Progenitor cell of endocrine pancreas (in vitro differentiated cells): ENCODE measurements around the gene POU6F2. TPM values are rescaled to one million over a fixed set of nuclear protein-coding genes. Genes with fewer than 3 reads are reported as not detected.

ENCODE experiments used
- DNase-seq: peaks from one replicate; pipeline ENCODE4 v3.0.0; 2021; ENCODE audit warnings: low spot score; ENCODE audit not compliant: unreplicated experiment
- H3K27ac Mint-ChIP-seq: 2 replicates; pipeline ENCODE4 v1.8.0; 2021; ENCODE audit warnings: mild to moderate bottlenecking, moderate library complexity, mixed read lengths
- H3K27me3 Mint-ChIP-seq: 2 replicates; pipeline ENCODE4 v1.8.0; 2021; ENCODE audit warnings: mixed read lengths
- H3K36me3 Mint-ChIP-seq: 2 replicates; pipeline ENCODE4 v1.8.0; 2022; ENCODE audit warnings: mixed read lengths; ENCODE audit not compliant: insufficient read depth
- H3K4me1 Mint-ChIP-seq: 2 replicates; pipeline ENCODE4 v1.8.0; 2021; ENCODE audit warnings: low read depth, mixed read lengths
- H3K4me3 Mint-ChIP-seq: 2 replicates; pipeline ENCODE4 v1.8.0; 2021; ENCODE audit warnings: low read depth, mild to moderate bottlenecking, moderate library complexity, mixed read lengths
- H3K9me3 Mint-ChIP-seq: 2 replicates; pipeline ENCODE4 v1.8.0; 2021; ENCODE audit warnings: low read depth, mixed read lengths
- total RNA-seq: library from RNA; stranded (reverse); gene quantifications from 2 replicates; pipeline ENCODE4 v1.2.1, GENCODE V29; 2021
- TF ChIP-seq, protein P1 (sequence below): fragments of 200-600 bp; sonication (generic); IDR thresholded peaks from one replicate; pipeline ENCODE4 v1.5.0; 2021; ENCODE audit warnings: antibody characterized with exemption, mild to moderate bottlenecking; ENCODE audit not compliant: unreplicated experiment

Gene POU6F2
- total RNA-seq, 1 donor from 2014 or later = 5.6 TPM

DNA sequence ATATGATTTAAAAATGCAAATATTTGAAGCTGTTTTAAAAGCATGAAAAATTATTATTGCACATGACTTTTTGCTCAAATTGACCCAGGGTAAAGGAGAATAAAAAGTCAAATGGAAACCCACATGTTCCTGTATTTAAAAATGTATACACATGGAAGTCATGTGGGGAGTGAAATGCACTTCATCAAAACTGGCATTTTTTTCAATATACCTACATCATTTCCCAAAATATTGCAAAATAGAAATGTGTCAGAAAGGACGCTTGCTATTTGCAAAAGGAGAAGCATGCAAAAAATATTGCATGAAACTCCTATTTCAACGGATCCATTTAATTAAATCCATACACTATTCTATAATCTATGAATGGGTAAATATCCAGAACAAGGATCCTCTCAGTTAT, 117.0 kb downstream of the POU6F2 start:
- H3K27me3 Mint-ChIP-seq = no peaks in the 10 kb centered on the region
- DNase-seq = no peak
- H3K9me3 Mint-ChIP-seq = no peaks in the 10 kb centered on the region
- no peaks in the 10 kb centered on the region for H3K36me3 Mint-ChIP-seq
- H3K27ac Mint-ChIP-seq = no peak overlapping the region
- no peaks in the 10 kb centered on the region for H3K4me1 Mint-ChIP-seq
- no peak overlapping the region for H3K4me3 Mint-ChIP-seq
- TF ChIP-seq, protein P1, sequence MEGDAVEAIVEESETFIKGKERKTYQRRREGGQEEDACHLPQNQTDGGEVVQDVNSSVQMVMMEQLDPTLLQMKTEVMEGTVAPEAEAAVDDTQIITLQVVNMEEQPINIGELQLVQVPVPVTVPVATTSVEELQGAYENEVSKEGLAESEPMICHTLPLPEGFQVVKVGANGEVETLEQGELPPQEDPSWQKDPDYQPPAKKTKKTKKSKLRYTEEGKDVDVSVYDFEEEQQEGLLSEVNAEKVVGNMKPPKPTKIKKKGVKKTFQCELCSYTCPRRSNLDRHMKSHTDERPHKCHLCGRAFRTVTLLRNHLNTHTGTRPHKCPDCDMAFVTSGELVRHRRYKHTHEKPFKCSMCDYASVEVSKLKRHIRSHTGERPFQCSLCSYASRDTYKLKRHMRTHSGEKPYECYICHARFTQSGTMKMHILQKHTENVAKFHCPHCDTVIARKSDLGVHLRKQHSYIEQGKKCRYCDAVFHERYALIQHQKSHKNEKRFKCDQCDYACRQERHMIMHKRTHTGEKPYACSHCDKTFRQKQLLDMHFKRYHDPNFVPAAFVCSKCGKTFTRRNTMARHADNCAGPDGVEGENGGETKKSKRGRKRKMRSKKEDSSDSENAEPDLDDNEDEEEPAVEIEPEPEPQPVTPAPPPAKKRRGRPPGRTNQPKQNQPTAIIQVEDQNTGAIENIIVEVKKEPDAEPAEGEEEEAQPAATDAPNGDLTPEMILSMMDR = no peak

DNA sequence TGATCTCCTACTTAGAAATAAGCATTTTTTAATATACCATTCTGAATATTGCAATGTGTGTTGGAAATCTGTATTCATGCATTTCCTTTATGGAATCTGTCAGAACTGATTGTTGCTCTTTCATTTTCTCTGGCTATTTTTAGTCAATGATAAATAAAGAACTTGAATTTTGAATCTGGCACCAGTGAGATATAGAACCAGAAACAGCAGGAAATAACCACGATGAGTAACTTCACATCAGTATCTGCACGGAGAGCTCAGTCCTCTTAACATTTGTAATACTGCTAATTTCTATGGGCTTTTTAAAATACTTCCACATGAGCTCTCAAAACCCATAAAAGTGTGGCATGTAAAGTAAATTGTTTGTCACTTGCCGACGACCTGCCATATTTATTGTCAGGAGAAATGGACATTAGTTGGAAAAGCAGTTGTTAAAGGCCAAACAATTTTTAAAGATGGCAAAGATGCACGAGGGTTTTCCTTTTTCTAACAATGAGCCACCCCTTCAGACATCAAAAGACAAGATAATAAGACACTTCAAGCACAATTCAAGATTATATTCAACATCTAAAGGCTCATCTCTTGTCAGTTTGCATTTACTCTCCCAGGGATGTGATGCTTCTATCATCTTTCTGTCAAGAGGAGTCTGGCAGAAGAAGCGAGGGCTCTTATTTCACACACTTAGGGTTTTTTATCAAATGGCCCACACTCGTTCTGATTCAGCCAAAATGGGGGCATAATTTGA, 118.3 kb downstream of the POU6F2 start:
- H3K27ac Mint-ChIP-seq = no peak overlapping the region
- no peaks in the 10 kb centered on the region for H3K9me3 Mint-ChIP-seq
- TF ChIP-seq, protein P1 = no peak
- H3K4me3 Mint-ChIP-seq = no peak overlapping the region
- no peaks in the 10 kb centered on the region for H3K36me3 Mint-ChIP-seq
- no peak for DNase-seq
- no peaks in the 10 kb centered on the region for H3K4me1 Mint-ChIP-seq
- H3K27me3 Mint-ChIP-seq = no peaks in the 10 kb centered on the region

DNA sequence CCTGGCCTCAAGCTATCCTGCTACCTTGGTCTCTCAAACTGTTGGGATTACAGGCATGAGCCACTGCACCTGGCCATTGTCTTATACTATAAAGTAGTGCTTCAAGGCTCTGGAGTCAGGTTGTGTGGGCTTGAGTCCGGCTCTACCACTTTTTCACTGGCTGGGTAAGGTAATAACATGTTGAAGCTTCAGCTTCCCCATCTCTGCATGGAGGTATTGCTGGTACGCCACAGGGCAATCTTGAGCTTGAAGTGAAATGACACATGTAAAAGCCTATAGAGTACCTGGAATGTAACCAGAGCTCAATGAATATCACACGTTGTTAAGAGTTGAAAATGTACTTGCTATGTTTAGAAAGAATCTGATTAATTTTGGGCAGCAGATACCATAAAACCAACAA, 120.8 kb downstream of the POU6F2 start:
- Mint-ChIP-seq H3K4me1 (no peaks in the 10 kb centered on the region), H3K9me3 (no peaks in the 10 kb centered on the region), H3K36me3 (no peaks in the 10 kb centered on the region), H3K4me3 (no peak overlapping the region), H3K27ac (no peak overlapping the region), H3K27me3 (no peaks in the 10 kb centered on the region)
- no peak for DNase-seq
- TF ChIP-seq, protein P1 = no peak

DNA sequence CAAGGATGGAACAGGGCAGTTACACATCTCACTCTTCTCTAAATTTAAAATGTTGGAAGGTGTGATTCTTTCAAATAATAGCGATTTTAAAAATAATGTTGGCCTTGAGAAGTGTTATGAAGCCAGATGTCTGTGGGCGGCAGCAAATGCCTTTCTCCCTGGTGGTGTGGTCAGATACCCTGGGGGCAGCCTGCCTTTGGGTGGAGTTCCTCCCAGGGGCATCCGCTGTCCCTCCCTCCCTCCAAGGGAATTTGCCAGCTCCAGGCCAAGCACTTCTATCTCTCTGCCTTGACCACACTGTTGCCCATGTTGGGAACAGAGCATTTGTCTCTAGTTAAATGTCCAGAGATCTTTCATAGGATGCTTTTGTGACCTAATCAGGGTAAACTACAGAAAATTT, 121.4 kb downstream of the POU6F2 start:
- Mint-ChIP-seq H3K27me3 (no peaks in the 10 kb centered on the region), H3K9me3 (no peaks in the 10 kb centered on the region), H3K27ac (no peak overlapping the region), H3K4me1 (no peaks in the 10 kb centered on the region), H3K4me3 (no peak overlapping the region), H3K36me3 (no peaks in the 10 kb centered on the region)
- no peak for DNase-seq
- TF ChIP-seq, protein P1 = no peak

DNA sequence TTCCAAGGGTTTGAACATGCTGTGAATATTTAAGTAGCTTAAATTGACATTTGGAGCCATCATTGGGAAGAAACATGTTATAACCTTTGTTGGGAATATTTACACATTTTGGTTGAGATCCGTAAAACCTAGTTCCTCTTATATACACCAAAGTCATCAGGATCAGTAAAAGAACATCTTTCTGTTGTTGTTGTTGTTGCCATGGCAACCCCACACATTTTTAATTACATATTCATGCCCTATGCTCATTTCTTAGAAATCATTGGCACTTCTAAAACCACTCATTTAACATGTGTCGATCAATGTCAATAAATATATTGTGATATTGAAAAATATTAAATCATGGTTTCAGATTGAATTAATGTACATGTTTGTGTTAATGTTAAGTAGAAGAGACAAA, 122.6 kb downstream of the POU6F2 start:
- no peaks in the 10 kb centered on the region for H3K9me3 Mint-ChIP-seq
- no peaks in the 10 kb centered on the region for H3K4me1 Mint-ChIP-seq
- H3K27ac Mint-ChIP-seq = no peak overlapping the region
- H3K27me3 Mint-ChIP-seq = no peaks in the 10 kb centered on the region
- H3K36me3 Mint-ChIP-seq = no peaks in the 10 kb centered on the region
- TF ChIP-seq, protein P1 = no peak
- DNase-seq = no peak
- no peak overlapping the region for H3K4me3 Mint-ChIP-seq
